ENCODE measurements around the gene IRAK1. TPM values are rescaled to one million over a fixed set of nuclear protein-coding genes. Genes with fewer than 3 reads are reported as not detected.

Gene IRAK1
- total RNA-seq, 1 donor from 2014 or later = 73.1 TPM

- Histone ChIP-seq H3K4me1 (no peaks in the 10 kb centered on the region), H3K9me3 (no peaks in the 10 kb centered on the region), H3K4me3 (no peak overlapping the region), H3K27me3 (ENCODE audit: low read depth) (no peaks in the 10 kb centered on the region), H3K27ac (no peak overlapping the region), H3K36me3 (no peaks in the 10 kb centered on the region)
- ATAC-seq = no peak
- DNase-seq = no peak
- TF ChIP-seq CTCF (IDR thresholded peaks at IDR 0.05) = no peak
- intact Hi-C loops (cut with DNase I) = no loop called here
Observed at GRCh38 chrX:153993079-153993478, 26.6 kb downstream of the IRAK1 start.

GRCh38 chrX:153992180-153992579 is 27.5 kb downstream of the IRAK1 start:
- no peaks in the 10 kb centered on the region for H3K27me3 ChIP-seq (ENCODE audit: low read depth)
- H3K4me3 ChIP-seq = no peak overlapping the region
- TF ChIP-seq CTCF (IDR thresholded peaks at IDR 0.05) = no peak
- ATAC-seq (no peak), DNase-seq (no peak)
- intact Hi-C loops (cut with DNase I) = no loop called here
- no peaks in the 10 kb centered on the region for H3K9me3 ChIP-seq
- H3K36me3 ChIP-seq = no peaks in the 10 kb centered on the region
- no peak overlapping the region for H3K27ac ChIP-seq
- H3K4me1 ChIP-seq = no peaks in the 10 kb centered on the region

GRCh38 chrX:153991013-153991580 is 28.6 kb downstream of the IRAK1 start:
- Histone ChIP-seq H3K4me3 (no peak overlapping the region), H3K36me3 (no peaks in the 10 kb centered on the region), H3K27me3 (ENCODE audit: low read depth) (no peaks in the 10 kb centered on the region), H3K9me3 (no peaks in the 10 kb centered on the region), H3K27ac (no peak overlapping the region), H3K4me1 (no peaks in the 10 kb centered on the region)
- DNase-seq (no peak), ATAC-seq (no peak)
- TF ChIP-seq CTCF (IDR thresholded peaks at IDR 0.05) = no peak
- intact Hi-C loops (cut with DNase I) = no loop called here

GRCh38 chrX:153989973-153990655 is 29.6 kb downstream of the IRAK1 start:
- Histone ChIP-seq H3K4me1 (peaks cover 2% of the 10 kb centered on the region), H3K27me3 (ENCODE audit: low read depth) (no peaks in the 10 kb centered on the region), H3K9me3 (no peaks in the 10 kb centered on the region), H3K36me3 (no peaks in the 10 kb centered on the region), H3K4me3 (no peak overlapping the region), H3K27ac (no peak overlapping the region)
- ATAC-seq = no peak
- intact Hi-C loops (cut with DNase I) = no loop called here
- TF ChIP-seq CTCF (IDR thresholded peaks at IDR 0.05) = no peak
- DNase-seq = no peak

GRCh38 chrX:153988493-153988892 is 31.2 kb downstream of the IRAK1 start:
- intact Hi-C loops (cut with DNase I) = no loop called here
- DNase-seq = no peak
- no peak for TF ChIP-seq CTCF (IDR thresholded peaks at IDR 0.05)
- Histone ChIP-seq H3K27me3 (ENCODE audit: low read depth) (no peaks in the 10 kb centered on the region), H3K4me1 (peaks cover 8% of the 10 kb centered on the region), H3K27ac (no peak overlapping the region), H3K9me3 (no peaks in the 10 kb centered on the region), H3K4me3 (no peak overlapping the region), H3K36me3 (no peaks in the 10 kb centered on the region)
- ATAC-seq = no peak
